ENCODE measurements around the gene MIOS.

MIOS gene

DNA sequence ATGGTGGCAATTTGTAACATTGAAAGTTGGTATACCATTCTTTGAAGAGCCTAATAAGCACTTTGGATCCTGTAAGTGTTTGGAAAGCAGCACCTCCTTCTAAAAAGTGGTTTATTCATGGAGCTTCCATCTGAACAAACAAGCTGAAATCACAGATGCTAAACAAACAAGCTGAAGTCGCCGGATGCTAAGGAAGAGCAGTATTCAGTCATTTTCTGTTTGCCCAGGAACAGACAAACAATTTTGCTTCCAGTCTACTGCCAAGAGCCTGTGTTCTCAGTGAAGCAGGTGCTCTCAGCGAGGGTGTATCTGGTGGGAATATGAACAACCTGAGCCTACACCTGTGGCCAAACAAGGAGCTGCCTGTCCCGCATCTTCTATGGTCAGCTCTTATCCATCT lies 37.4 kb upstream of the MIOS start:
- H3K4me1 ChIP-seq (ENCODE audit: low read depth, poor library complexity, severe bottlenecking): no peaks in the 10 kb centered on the region
- H3K27me3 ChIP-seq (ENCODE audit: insufficient read depth, low read depth): no peaks in the 10 kb centered on the region
- H2AFZ ChIP-seq (ENCODE audit: low read depth): no peak overlapping the region
- no peak overlapping the region for H3K4me2 ChIP-seq
- H3K79me2 ChIP-seq (ENCODE audit: insufficient read depth, low read depth): no peaks in the 10 kb centered on the region
- TF ChIP-seq CTCF (conservative IDR thresholded peaks at IDR 0.05; ENCODE audit: low read depth, low read length): no peak
- H3K27ac ChIP-seq: no peak overlapping the region
- no peak overlapping the region for H3K9ac ChIP-seq
- no peaks in the 10 kb centered on the region for H3K36me3 ChIP-seq (ENCODE audit: insufficient read depth)
- no peak overlapping the region for H3K4me3 ChIP-seq (IDR thresholded peaks at IDR 0.05; ENCODE audit: insufficient read depth, low read depth, low read length)
- no peaks in the 10 kb centered on the region for H4K20me1 ChIP-seq (ENCODE audit: insufficient read depth)

DNA sequence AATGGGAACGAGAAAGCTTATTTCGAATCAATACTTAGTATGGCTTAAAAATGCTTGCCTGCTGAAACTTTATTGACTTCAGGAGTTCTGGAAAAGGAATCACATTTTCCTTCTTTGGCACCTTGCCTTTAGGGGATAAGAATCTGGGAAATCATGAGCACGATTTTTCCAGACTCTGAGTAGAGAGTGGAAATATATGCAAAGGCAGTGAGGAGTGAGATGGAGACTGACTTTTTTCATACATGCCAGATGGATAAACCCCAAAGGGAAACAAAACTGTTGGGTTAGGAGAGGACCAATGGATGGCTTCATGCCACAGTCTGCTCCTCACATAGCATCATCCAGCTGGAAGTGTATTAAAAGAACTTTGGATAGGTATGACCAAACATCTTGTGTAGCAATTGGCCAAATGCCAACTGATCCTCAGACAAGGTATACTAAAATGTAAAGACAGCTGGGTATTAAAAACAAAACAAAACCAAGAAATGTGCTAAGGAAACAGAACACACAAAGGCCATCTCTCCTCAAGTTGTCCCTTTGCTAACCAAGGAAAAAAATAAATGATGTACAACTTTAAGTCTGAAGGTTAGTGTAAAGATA lies 32.8 kb upstream of the MIOS start:
- no peaks in the 10 kb centered on the region for H3K79me2 ChIP-seq (ENCODE audit: insufficient read depth, low read depth)
- TF ChIP-seq CTCF (conservative IDR thresholded peaks at IDR 0.05; ENCODE audit: low read depth, low read length): no peak
- H4K20me1 ChIP-seq (ENCODE audit: insufficient read depth): no peaks in the 10 kb centered on the region
- no peak overlapping the region for H3K4me2 ChIP-seq
- H3K4me3 ChIP-seq (IDR thresholded peaks at IDR 0.05; ENCODE audit: insufficient read depth, low read depth, low read length): no peak overlapping the region
- no peak overlapping the region for H3K9ac ChIP-seq
- no peaks in the 10 kb centered on the region for H3K27me3 ChIP-seq (ENCODE audit: insufficient read depth, low read depth)
- no peak overlapping the region for H3K27ac ChIP-seq
- H3K36me3 ChIP-seq (ENCODE audit: insufficient read depth): no peaks in the 10 kb centered on the region
- H2AFZ ChIP-seq (ENCODE audit: low read depth): no peak overlapping the region
- no peaks in the 10 kb centered on the region for H3K4me1 ChIP-seq (ENCODE audit: low read depth, poor library complexity, severe bottlenecking)

GRCh38 chr7:7535691-7536090 lies 31.0 kb upstream of the MIOS start, which contains the start of gene COL28A1:
COL28A1 (minus strand) TSS chr7:7535873; CDS start chr7:7532875, 2,998 bp downstream.
- H3K4me1 ChIP-seq (ENCODE audit: low read depth, poor library complexity, severe bottlenecking): no peaks in the 10 kb centered on the region
- no peak within 1 kb of the TSS for H3K4me3 ChIP-seq (IDR thresholded peaks at IDR 0.05; ENCODE audit: insufficient read depth, low read depth, low read length)
- H3K79me2 ChIP-seq (ENCODE audit: insufficient read depth, low read depth): no peaks in the 10 kb centered on the region
- no peak within 1 kb of the TSS for H2AFZ ChIP-seq (ENCODE audit: low read depth)
- no peak within 1 kb of the TSS for H3K4me2 ChIP-seq
- H3K36me3 ChIP-seq (ENCODE audit: insufficient read depth): no peaks in the 10 kb centered on the region
- H3K27ac ChIP-seq: no peak within 1 kb of the TSS
- H4K20me1 ChIP-seq (ENCODE audit: insufficient read depth): no peaks in the 10 kb centered on the region
- TF ChIP-seq CTCF (conservative IDR thresholded peaks at IDR 0.05; ENCODE audit: low read depth, low read length): no peak
- no peaks in the 10 kb centered on the region for H3K27me3 ChIP-seq (ENCODE audit: insufficient read depth, low read depth)
- no peak within 1 kb of the TSS for H3K9ac ChIP-seq

DNA sequence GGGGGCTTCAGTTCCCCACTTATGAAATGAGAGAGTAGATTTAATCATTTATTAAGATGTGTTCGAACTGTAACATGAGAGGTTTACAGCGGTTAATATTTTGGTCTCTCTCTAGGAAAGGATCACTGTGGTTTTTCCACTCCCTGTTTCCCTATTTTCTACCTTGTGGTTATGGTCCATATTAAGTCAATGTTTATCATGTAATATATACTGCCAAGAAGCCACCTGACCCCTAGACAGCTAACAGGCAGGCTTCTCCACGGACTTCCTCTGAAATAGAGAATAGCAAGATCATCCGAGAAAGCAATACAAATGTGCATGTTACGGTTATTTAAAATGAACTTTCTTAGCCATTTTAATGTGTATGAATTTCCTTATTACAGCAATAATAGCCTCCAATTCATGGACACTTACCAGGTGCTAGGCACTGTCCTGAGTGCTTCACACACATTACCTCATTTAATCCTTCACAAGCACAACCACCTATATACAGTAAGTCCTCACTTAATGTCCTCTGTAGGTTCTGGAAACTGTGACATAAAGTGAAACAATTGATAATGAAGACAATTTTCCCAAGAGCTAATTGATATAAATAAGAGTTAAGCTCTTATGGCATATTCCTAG lies 30.2 kb upstream of the MIOS start:
- no peak overlapping the region for H3K9ac ChIP-seq
- no peaks in the 10 kb centered on the region for H3K79me2 ChIP-seq (ENCODE audit: insufficient read depth, low read depth)
- TF ChIP-seq CTCF (conservative IDR thresholded peaks at IDR 0.05; ENCODE audit: low read depth, low read length): no peak
- H3K36me3 ChIP-seq (ENCODE audit: insufficient read depth): no peaks in the 10 kb centered on the region
- H3K27ac ChIP-seq: no peak overlapping the region
- no peak overlapping the region for H2AFZ ChIP-seq (ENCODE audit: low read depth)
- H3K4me1 ChIP-seq (ENCODE audit: low read depth, poor library complexity, severe bottlenecking): no peaks in the 10 kb centered on the region
- H3K27me3 ChIP-seq (ENCODE audit: insufficient read depth, low read depth): no peaks in the 10 kb centered on the region
- H3K4me3 ChIP-seq (IDR thresholded peaks at IDR 0.05; ENCODE audit: insufficient read depth, low read depth, low read length): no peak overlapping the region
- no peak overlapping the region for H3K4me2 ChIP-seq
- H4K20me1 ChIP-seq (ENCODE audit: insufficient read depth): no peaks in the 10 kb centered on the region
